Prostate gland (tissue), 2 donors: Measurements from ENCODE around the gene LEPROT.

Experiments
- POLR2AphosphoS5 ChIP-seq: sonication (generic); formaldehyde crosslinking; IDR thresholded peaks from one replicate; pipeline ENCODE4 v1.6.1; 2017; ENCODE audit warnings: antibody characterized with exemption
- TF ChIP-seq, protein P1 (sequence below), 4 experiments: fragments of 200-600 bp in 2 of 4; fragments of 450-650 bp in 2 of 4; sonication (generic) in 2 of 4; IDR thresholded peaks; 1 replicate in 3 of 4; 2 replicates in 1 of 4; pipeline ENCODE4 v1.5.1; 2016 to 2019; ENCODE audit warnings: antibody characterized with exemption in 4 of 4, mild to moderate bottlenecking in 2 of 4, moderate library complexity in 2 of 4

DNA sequence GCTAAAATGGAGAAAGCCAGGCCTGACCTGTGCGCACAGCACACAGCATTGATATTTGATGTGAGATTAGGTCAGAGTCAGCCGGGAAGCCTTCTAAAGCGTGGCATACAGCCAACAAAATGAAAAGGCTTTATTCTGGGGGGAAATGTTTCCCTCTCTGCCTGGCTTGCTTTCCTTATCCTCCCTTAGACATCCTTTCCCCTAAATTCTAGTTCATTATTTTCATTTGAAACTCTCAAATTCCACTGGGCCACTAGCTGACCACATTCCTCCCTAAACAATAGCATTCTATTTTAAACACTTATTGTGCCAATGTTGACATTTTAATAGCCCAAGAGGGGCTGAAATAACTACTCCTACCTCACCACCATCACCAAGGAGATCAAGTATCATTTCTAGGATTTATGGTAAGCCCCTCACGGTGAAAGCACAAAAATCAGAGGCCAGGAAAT is 49.4 kb downstream of the LEPROT start:
- no peak for TF ChIP-seq POLR2AphosphoS5
- TF ChIP-seq, protein P1, sequence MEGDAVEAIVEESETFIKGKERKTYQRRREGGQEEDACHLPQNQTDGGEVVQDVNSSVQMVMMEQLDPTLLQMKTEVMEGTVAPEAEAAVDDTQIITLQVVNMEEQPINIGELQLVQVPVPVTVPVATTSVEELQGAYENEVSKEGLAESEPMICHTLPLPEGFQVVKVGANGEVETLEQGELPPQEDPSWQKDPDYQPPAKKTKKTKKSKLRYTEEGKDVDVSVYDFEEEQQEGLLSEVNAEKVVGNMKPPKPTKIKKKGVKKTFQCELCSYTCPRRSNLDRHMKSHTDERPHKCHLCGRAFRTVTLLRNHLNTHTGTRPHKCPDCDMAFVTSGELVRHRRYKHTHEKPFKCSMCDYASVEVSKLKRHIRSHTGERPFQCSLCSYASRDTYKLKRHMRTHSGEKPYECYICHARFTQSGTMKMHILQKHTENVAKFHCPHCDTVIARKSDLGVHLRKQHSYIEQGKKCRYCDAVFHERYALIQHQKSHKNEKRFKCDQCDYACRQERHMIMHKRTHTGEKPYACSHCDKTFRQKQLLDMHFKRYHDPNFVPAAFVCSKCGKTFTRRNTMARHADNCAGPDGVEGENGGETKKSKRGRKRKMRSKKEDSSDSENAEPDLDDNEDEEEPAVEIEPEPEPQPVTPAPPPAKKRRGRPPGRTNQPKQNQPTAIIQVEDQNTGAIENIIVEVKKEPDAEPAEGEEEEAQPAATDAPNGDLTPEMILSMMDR (IDR thresholded peaks at IDR 0.05) = no peak
